HG02623 (cell line): Measurements from ENCODE around the gene VTI1A.

Experiments
- ATAC-seq: cut with Tn5 transposase; IDR thresholded peaks from one replicate; pipeline ENCODE4 v1.9.1; 2021; ENCODE audit warnings: moderate library complexity; ENCODE audit not compliant: unreplicated experiment

The VTI1A gene

DNA sequence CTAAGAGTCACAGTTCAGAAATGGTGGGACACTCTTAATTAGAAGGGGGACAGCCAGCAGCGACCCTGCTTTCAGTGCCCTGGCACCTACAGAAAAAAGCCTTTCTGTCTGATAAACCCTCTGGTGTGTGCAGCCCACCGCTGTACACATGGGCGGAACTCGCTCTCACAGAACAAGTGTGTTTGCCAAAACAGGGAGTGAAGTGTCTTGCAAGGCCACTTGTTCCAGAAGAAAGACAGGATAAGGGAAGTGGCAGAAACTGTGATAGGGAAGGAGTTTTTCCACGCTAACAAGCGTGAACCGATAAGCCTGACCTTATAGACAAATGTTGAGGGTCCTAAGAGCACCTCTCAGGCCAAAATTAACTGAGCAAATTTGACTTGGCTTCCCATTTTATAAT lies 299.3 kb downstream of the VTI1A start:
- ATAC-seq: no peak

DNA sequence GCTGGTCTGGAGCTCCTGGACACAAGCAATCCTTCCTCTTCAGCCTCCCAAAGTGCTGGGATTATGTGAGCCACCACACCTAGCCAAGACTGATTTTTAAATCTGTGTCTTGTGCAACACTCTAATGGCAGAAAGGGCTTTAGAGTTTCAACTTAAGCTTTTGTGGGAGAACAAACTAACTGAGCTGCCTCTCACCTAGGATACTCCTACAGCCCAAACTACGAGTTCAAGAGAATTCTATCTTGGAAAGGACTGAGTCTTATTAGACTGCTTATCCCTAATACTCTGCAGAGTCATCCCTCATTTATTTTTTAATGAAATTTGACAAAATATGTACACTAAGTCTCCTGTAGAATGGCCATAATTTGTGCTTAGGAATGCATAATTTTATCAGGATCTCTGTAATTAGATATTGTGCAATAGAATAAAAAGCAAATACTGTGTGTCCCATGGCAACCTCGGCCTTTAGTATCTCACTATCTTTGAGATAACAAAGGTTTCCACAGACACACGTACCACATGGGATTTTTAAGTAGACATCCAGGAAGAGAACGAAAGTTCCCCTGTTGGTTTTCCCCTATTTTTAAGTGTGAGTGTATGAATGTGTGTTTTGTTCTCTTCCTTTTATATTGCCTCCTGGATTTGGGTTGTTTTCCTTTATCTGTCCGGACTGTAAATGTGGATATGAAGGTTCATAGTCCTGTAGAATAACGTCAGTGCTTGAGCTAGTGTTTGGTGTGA lies 303.6 kb downstream of the VTI1A start:
- no peak for ATAC-seq

DNA sequence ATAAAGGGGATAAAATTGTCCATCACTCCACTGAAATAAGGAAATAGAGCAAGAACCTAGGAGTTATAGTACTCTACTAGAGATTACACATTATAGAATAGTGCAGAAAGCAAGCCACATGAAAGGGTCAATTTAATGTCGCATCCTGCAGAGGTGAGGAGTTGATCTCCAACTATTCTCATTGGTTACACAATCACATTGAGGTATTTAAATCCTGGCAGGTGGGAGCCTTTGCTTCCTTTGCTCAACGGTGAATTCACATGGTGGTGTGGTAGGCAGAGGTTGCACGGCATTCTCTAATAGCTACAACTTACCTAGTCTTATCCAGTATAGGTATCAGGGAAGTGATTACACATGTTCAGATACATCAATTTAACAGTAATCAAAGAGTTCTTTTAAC lies 304.6 kb downstream of the VTI1A start:
- ATAC-seq: no peak

DNA sequence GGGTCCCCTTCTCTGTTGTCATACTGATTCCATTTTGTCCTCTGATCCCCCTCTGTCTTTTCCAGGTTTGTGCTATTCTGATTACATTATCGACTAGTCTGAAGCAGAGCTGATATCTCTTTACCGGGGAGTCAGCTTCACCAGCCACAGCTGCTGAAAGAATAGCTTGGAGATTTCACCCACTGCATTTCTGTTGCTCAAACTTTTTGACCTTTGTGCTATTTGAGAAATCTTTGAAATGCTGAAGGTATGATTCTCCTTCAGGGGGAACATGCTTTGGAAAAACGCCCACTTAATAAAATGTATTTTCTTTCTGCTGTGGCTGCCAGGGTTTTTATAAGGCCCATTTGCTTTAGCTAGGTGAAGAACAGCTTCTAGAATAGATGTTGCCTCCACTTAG lies 305.3 kb downstream of the VTI1A start:
- no peak for ATAC-seq

DNA sequence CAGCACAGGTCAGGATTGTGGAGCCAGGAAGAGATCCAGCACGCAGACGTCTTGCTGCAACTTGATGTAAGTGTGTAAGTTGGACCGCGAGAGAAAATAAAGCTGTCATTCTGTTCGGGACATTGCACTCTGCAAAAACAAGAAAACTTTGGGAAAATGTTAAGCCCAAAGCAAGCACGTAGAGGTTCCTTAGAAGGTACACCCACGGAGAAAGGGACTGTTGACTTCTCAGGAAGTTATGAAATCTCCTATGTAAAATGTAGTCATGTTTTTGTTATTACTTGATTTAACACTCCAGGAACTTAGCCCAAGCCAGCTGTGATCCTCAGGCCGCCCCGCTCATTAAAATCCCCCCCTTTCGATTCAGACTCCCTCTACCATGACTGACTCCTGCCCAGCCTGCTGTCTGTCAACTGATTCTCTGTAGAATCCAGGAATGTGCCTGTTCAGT lies 307.0 kb downstream of the VTI1A start:
- ATAC-seq: no peak

DNA sequence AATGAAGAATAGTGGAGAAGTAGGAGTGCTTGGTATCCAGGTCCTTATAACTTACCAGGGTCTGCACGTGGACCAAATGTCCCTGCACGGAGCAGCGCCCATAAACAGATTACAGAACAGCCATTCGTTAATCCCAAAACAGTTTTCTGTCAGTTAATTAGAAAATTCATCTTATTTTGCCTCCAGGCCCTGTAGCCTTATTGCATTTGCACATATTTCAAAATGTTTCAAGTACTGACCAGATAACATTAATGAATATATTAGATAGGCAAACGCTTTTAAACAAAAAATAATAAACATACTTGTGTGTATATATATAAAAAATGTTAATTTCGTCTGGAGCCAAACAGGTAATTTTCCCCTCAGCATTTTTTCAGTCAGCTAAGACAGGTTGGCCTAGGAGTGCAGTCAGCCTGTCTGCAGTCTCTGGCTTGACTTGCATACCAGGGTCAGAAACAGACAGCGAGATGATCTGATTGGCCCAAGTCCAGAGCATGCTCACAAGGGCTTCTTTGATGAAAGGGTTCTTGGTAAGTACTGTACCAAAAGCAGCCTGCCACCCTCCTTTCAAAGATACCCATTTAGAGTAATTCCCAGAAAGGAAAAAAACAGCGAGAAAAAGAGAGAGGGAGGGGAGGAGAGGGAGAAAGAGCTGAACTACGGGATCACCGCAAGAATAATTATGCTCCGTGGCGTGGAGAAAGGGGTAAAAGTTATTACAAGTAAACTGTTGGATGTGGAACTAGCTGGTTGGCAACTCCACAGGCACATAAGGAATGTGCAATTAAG lies 308.6 kb downstream of the VTI1A start:
- ATAC-seq: no peak

DNA sequence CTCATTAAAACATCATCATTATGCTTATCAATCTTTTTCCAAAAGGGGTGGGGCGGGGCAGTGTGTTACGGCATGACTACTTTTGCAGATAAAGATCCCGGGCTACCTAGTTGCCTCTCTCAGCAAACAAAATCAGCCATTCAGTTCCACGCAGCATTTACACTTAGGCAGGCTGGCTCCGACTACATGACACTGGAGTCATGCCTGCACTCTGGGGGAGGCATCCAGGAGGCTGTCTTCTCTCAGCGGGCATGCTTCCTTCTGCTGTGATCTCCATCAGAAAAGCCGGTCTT lies 309.2 kb downstream of the VTI1A start:
- ATAC-seq: no peak

DNA sequence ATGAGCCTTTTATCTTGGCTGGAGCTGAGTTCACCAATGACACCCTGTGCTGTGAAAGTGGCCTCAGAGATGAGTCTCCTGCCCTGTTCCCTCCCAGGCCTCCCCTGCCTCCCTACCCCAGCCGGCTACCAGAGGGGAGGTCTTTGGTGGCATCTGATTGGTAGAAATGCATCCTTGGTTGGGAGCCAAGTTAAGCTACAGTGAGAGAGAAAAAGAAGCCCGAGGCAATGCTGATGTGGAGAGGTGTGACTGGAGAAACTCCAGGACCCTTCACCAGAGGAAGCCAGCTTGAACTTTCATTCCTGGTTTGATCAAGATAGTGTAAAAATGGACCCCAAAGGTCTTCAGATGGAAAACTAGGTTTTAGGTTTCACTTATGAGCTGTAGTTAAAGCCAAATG lies 311.9 kb downstream of the VTI1A start:
- no peak for ATAC-seq

DNA sequence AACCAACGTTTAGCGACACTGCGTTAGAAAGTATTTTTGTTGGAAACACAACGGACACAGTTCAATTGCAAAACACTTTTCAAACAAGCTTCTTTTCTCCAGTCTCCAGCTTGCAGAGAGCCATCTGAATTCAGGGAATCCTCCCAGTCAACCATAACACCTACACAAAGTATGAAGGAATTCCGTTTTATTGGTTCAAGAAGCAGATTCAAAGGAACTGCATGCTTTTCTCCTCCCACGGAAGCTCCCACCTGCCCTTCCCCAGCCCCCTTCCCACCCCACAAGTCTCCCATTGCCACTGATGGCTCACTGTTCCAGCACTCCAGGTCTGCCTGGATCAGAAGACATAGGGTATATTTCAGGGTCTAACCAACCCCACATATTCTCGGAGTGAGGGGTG lies 312.5 kb downstream of the VTI1A start:
- ATAC-seq: no peak

DNA sequence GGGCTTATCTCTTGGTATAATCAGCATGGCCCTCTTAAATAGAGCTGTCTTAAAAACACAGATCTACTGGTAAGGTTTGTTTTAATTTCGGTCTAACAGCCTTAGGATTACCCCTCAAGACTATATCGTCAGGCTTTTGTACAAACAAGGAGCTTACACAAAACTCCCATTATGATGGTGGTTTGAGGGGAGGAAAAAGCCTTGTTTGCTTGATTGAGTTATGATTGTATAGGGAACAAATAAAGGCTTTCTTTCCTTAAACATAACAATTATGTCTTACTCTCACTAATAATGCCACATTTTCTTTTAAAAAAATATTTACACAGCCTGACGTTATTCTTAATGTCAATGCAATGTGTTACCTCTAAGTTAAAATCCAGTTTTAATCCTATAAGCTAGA lies 314.2 kb downstream of the VTI1A start:
- no peak for ATAC-seq

DNA sequence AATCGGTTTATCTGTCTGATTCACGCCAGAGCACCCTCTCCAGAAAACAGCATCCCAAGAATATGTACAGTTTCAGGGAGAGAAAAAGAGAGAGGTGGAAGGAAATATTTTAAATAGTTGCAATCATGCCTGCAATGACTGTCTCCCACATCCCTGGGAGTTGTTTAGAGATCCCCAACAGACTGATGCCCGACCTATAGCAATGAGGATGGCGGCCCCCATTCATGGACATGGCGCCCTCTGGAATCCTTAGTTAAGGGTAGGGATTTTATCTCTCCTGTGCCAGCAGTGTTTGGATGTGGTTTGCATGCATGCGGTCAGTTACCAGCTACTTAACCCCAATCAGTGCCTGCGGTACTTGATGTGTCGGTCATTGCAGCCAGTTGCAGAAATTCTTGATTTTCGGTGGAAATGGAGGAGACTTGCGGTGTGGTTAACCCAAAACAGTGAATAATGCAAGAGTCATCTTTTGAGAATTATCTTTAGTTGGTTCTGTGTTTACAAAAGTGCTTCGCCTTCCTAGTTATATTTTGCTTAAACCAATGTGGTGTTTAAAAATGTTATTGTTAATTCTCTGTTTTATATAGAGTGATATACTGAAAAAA lies 317.0 kb downstream of the VTI1A start:
- no peak for ATAC-seq

DNA sequence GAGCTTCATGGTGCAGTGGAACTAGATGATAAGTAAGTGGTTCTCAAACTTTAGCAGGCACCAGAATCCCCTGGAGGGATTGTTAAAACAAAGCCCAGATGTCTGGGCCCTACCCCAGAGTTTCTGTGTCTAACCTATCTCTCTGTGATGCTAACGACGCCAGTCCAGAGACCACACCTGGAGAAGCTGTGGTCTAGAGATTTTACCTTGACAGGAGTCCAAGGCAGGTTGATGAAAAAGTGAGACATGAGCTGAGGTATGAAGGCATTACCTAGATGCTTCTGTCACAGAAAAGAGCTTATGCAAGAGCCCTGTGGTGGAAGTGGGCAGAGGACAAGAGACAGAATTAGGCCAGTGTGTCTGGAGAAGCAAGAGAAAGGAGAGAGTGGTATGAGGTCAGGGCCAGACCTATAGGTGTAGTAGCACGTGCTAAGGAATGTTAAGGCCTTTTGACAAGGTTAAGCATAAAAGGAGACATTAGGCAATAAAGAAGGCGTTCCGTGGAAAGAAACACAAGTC lies 318.8 kb downstream of the VTI1A start:
- no peak for ATAC-seq

DNA sequence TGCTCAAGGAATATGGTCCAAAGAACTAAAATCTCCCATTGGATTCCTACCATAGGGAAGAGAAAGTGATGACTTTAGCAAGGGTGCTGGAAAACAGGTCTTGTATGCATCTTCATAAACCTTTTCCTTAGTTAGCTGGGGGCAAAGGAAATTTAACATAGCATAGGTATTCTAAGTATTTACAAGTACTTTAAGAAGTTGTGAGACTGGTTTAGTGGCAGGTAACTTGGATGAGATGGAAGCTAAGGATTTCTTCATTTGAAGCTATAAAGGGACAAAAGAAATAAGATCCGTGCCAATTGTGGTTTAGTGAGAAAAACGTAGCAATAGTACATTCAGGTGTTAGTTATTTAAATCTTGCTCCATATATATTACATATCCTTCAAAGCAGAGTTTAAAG lies 319.6 kb downstream of the VTI1A start:
- no peak for ATAC-seq

DNA sequence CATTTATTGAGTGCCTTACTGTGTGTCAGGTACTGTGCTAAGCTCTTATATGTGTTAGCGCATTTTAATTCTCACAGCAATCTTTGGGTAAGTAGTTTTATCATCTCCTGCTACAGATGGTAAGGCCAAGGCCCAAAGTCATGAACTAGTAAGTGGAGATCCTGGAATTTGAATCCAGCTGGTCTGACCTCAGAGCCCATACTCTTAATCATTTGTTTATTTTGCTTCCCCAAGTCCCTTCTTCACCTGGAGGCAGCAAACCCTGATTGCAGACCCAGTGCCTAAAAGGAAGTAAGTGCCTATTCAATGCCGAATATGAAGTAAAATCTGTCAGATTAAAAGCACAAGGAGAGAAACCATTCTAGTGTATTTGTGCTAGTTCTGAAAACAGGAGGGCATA lies 320.1 kb downstream of the VTI1A start:
- no peak for ATAC-seq

DNA sequence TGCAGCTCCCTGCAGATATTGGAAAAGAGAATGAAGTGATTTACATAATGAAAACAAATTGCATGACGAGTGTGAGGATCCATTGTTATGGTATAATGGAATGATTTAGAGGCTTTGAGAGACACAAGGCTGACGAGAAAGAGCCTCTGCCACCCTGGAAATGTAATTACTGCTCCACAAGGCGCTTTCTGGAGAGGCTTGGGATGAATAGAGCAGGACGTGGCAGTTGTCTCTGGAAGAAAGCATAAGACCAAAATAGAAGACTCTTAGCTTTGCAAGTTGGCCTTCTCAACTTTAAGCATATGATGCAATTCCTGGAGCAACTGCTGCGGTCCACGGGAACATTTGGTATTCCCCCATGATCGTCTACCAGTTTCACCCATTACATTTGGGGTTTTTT lies 321.1 kb downstream of the VTI1A start:
- no peak for ATAC-seq

DNA sequence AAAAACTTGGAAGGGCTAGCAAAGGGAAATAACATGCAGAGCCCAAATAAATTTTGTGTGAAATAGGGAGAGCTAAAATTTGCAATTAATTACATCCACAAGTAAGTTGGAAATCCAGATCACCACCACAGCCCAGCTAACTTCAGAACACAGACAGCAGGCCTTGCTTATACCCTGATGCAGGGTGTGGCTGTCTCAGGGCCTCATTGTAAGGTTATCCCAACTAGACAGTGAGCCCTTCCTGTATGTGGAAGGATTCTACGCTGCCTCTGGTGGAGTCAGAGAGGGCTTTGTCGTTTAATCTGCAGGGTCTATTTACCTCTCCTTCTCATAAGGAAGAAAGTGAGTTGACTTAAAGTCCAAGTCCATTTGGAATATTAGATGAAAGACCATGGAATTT lies 322.1 kb downstream of the VTI1A start:
- ATAC-seq: no peak

DNA sequence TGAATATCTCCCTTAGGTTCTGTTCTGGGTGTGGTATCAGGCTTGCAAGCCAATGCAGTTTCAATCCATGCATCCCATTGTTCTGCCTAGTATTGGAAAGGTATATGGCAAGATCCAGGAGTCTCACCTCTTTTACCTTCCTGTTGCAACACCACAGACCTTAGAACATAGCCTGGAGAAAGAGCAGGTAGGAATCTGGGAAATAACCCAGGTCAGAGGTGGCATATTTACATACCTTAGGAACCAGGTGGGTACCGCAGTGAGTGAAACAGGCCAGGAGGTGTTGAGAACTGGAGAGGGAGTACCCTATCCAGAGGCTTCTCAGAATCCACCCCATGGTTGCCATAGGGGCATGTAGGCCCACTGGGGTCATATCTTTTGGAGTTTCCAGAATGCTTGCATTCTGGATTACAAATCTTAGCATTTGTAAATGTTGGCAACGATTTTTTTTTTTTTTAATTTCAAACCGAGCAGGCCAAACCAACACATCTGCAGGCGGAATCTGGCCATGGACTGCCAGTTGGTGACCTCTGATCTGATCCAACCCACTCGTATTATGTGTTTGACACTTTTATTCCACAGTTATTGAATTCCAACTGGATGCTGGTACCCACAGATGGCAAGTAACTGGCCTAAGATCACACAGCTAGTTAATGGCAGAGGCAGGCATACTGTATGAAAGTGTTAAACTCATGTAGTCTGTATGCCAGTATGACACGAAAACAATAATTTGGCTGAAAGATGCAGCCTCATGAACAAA lies 322.8 kb downstream of the VTI1A start:
- no peak for ATAC-seq

DNA sequence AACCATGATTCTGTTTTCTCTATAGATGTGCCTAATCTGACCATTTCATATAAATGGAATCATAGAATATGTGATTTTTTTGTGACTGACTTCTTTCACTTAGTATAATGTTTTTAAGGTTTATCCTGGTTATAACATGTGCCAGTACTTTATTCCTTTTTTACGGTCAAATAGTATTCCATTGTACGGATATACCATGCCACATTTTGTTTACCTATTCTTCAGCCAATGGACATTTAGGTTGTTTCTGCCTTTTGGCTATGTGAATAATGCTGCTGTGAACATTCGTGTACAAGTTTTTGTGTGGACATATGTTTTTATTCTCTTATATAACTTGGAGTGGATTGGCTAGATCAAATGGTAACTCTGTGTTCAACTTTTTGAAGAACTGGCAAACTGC lies 324.7 kb downstream of the VTI1A start:
- ATAC-seq: no peak

DNA sequence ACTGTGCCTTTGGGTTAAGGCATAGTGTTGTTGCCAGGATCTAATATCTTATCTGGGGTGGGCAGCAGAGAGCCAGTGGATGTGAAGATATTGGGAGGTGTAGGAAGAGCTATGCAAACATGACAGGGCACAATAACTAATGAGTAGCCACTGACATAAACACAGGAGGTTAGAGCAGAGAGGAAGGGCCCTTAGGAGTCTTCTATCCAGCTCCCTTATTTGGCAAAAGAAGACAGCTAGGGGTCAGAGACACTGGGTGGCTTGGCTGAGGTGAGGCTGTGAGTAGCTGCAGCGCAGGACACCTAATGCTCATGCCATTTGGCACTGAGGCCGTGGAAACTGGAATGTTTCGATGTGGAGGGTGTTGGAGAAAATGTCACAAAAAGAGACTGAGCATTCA lies 326.8 kb downstream of the VTI1A start:
- ATAC-seq: no peak

DNA sequence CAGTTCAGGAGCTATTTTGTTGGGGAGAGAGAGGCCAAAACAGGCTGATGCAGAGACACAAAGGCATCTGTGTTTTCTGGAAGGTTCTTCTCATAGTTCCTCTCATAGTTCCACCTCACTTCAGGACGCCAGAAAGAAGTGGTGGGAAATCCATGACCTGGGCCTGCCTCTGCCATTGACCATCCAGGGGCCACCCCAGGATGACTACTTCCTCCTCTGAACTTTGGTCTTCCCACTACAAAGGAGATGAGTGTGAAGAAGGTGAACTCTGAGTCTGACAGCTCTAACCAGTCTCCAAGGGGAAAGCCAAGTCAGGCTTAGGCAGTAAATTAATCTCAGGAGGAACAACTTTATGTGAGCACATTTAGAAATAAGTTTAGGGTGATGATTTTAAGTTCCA lies 327.2 kb downstream of the VTI1A start:
- no peak for ATAC-seq

DNA sequence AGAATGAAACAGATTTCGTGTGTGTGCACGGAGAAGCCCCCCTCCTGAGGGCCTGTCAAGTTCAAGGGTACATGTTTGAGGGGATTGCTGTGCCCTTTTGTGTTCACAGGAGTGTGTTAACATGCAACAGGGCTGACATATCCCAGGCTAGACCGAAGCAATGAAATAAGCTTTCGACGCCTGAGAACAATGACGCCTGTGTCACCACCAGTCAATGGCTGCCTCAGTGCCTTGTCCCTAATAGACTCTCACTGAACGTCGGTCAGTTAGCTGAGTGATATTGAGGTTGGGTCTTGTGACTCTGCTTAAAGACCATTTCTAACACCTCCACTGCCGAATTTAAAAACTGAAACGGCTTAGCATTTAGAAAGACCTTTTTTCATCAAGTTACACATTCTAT lies 327.8 kb downstream of the VTI1A start:
- ATAC-seq: no peak
